ENCODE results near the gene LDB3. TPM values are rescaled to one million over a fixed set of nuclear protein-coding genes. Genes with fewer than 3 reads are reported as not detected.

LDB3 gene
- total RNA-seq, 1 donor from 2014 or later = 1,375 TPM

DNA sequence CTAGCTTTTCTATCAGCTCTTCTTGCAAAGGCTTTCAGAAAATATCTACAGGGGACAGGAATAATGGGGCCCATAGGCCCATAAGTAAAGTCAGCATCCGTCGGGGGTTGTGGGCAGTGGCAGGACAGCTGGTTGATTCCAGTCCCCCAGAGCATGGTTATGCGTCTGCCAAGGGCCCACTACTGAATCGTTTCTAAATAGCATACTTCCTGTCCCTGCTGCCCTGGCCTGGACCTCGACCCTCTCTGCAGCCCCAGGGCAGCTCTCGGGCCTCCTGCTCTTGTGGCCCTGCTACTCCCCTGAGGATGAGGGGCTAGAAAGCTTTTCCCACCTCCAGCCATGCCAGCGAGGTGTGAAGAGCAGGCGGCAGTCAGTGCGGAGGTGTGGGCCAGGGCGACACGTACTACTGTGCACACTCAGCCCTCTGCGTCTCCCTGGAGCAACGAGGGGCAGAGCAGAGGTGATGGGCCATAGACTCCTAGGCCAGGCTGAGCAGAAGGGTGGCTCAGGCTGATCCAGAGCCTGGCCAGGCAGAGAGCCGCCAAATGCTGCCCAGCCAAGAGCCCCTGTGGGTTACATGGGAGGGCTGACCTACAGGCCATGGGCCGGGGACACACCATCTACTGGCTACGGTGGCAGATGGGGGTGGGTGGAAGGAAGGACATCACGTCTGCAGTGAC is 18.7 kb upstream of the LDB3 start:
- ATAC-seq (ENCODE audit: poor library complexity) = peak; percentile 1
- intact Hi-C loops (cut with DNase I) = no loop called here
- no peak for DNase-seq

DNA sequence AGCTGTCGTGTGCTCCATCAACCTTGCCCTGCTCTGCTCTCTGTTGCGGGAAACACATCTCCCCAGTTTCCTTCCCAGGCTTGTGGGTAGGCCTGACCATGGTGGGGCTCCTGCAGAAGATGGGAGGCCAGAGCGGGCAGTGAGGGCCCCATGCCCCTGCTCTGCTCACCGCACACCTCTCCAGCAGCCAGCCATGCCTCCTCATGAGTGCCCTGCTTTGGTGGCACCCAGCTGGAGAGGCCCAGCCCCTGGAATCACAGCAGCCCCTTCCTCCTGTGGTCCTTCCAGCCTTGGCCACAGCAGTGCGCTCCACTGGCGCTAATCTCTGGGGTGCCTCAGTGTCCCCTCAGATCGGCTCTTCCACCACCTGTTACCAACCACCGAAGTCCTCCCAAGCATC is 18.2 kb upstream of the LDB3 start:
- intact Hi-C loops (cut with DNase I) = no loop called here
- DNase-seq = no peak
- no peak for ATAC-seq (ENCODE audit: poor library complexity)

DNA sequence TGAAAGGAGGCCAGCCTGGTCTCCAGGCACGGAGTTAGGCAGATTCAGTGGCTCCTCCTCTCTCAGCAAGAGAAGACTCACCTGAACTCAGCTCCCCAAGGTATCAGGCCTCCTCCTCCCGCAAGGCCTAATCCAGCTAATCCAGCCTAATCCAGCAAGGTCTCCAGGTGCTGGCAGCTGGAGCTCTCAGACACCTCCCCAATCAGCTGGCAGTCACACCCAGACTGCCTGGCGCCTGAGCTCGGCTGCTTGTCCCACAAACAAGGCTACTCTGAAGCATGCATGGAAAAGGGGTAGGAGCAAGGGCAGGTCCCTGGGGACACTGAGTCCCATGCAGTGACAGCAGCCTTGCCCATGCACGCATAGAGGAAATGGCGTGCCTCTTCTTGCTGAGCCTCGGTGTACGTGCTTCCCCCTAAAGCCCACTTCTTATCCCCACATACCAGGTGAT is 17.3 kb upstream of the LDB3 start:
- DNase-seq = peak; percentile 50
- intact Hi-C loops (cut with DNase I) = no loop called here
- peak; percentile 24 for ATAC-seq (ENCODE audit: poor library complexity)

- intact Hi-C loops (cut with DNase I) = no loop called here
- DNase-seq (no peak), ATAC-seq (ENCODE audit: poor library complexity) (no peak)
These were observed 16.5 kb upstream of the LDB3 start for GRCh38 chr10:86651631-86652331.

DNA sequence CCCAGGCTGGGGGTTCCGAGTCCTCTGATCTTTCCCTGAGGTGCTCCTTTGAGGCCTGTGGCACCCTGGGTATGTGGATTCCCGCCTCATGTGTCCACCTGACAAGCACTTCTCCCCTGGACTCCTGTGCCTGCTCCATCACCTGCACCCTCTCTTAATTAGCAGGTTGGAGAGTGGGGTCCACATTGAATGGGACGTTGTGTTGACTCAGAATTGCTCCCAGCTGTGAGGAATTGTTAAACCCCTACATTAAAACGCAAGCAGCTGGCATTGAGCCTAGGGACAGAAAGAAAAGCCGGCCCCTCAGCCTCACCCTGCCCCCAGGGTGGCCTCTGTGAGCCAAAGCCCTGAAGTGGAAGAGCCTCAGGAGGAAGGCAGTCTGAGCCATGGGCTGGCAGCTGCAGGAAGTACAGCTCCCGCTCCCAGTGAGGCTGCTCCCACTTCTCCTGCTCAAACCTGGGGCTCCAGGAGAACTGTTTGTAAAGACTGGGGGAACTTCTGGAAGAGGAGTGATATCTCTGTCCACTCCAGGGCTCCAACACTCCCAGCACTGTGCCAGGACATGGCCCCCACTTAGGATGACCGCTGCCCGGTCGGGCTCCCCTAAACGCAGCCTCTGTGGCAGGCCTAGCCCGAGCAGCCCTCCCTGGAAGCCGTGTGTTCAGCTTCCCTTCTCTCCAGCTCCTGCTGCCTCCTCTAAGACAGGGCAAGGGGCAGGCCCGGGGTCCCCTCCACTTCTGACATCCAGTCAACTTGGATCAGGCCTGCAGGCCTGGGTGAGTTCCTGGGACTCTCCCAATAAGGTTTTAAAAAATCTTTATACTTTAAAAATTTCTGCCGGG is 15.7 kb upstream of the LDB3 start:
- no peak for DNase-seq
- intact Hi-C loops (cut with DNase I) = no loop called here

DNA sequence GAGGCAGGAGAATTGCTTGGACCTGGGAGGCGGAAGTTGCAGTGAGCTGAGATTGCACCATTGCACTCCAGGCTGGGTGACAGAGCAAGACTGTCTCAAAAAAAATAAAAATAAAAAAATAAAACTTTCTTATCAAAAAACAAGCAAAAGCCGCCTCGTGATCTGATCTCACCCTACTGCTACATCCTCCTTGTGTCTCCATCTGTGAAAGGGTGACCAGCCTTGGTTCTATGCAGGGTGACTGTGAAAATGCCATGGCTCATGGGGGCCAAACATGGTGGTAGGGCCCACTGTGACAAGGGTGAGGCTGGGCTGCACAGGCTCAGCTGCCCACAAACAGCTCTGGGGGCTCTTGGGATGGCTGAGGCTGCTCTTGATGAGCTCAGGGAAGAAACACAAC is 14.9 kb upstream of the LDB3 start:
- no peak for ATAC-seq (ENCODE audit: poor library complexity)
- intact Hi-C loops (cut with DNase I) = no loop called here
- no peak for DNase-seq

More for the DNA sequence above, 15.7 kb upstream of the LDB3 start:
- ATAC-seq (ENCODE audit: poor library complexity) = no peak

- ATAC-seq (ENCODE audit: poor library complexity) (no peak), DNase-seq (no peak)
- intact Hi-C loops (cut with DNase I) = no loop called here
These were observed 14.3 kb upstream of the LDB3 start for GRCh38 chr10:86653987-86654386.

GRCh38 chr10:86654411-86655172 is 13.7 kb upstream of the LDB3 start, which contains the start of gene OPN4:
TSS of gene OPN4 (plus strand) at chr10:86654547. CDS start at chr10:86654784, 237 bp downstream.
- ATAC-seq (ENCODE audit: poor library complexity) (no peak), DNase-seq (no peak)
- intact Hi-C loops (cut with DNase I) = no loop called here

DNA sequence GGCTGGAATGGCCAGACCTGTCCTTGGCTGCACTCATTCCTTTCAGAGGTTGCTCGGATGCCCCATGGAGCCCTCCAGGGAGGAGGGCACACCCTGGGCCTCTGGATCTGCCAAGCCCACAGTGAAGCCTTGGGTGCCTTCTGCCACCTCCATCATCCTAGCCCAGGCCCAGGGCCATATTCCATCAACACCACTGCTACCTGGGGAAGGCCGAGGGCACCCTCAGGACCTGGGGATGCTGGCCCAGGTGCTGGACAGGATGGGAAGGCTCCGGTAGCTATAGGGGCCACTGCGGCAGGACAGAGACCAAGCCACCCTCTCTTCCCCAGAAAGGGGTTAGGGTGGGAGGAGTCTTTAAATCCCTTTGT is 13.2 kb upstream of the LDB3 start:
- intact Hi-C loops (cut with DNase I) = no loop called here
- ATAC-seq (ENCODE audit: poor library complexity) (no peak), DNase-seq (no peak)

- intact Hi-C loops (cut with DNase I) = no loop called here
- no peak for ATAC-seq (ENCODE audit: poor library complexity)
- no peak for DNase-seq
These were observed 12.7 kb upstream of the LDB3 start for GRCh38 chr10:86655596-86655995.

DNA sequence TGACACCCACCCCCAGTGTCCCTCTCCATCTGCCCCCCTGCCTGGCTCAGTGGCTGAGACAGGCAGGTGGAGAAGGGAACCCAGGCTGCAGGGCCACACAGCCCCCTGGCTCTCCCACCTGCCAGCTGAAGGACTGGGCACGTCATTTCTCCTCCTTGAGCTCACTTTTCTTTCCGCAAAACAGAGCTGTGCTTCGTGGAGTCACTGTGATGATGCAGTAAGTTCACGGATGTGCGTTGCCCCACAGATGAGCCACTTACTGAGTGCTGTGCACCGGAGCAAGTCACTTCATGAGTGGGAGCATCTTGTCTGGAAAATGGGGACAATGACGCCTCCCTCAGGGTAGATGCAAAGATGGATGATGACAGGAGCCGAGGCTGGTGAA is 11.3 kb upstream of the LDB3 start:
- intact Hi-C loops (cut with DNase I) = no loop called here
- ATAC-seq (ENCODE audit: poor library complexity) = no peak
- DNase-seq = no peak

DNA sequence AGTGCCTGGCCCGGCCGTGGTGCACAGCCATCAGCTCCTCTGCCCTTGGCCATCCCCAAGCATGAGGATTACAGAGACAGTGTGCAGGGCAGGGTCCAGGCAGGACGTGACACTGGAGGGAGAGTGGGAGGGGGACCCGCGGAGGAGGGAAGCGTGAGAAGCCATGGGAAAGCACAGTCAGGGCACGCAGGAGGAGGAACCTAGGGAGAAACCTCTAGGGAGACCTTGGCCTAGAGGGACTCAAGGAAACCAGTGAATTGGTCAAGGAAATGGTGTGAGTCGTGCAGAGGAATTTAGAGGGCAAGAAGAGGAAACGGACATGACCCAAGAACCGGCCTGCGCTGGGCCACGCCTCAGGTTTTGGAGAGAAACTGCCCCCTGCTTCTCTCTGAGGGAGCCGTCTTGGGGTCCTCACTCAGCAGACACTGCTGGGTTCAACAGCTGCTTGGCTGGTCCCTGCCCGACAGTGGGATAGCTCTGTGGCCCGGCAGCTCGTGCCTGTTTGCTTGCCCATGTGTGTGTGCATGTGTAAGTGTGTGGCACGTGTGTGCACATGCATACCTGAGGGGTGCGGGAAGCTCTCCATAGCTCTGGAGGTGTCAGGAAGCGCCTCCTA is 10.8 kb upstream of the LDB3 start:
- DNase-seq (no peak), ATAC-seq (ENCODE audit: poor library complexity) (no peak)
- intact Hi-C loops (cut with DNase I) = no loop called here

DNA sequence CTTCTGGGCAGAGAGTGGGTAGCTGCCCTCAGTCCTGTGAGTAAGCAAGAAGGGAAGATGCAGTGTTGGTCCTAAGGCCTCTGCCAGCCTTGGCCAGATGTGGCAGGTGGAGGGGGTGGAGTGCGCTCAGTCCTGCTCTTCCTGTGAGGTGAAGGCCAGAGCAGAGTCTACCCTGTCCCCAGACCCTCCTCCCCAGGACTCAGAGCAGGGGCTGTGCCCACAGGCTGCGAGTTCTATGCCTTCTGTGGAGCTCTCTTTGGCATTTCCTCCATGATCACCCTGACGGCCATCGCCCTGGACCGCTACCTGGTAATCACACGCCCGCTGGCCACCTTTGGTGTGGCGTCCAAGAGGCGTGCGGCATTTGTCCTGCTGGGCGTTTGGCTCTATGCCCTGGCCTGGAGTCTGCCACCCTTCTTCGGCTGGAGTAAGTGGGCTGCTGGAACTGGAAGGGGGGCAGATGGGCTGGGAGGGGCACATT is 10.0 kb upstream of the LDB3 start:
- intact Hi-C loops (cut with DNase I) = no loop called here
- DNase-seq (no peak), ATAC-seq (ENCODE audit: poor library complexity) (no peak)

GRCh38 chr10:86658751-86659150 is 9.6 kb upstream of the LDB3 start:
- DNase-seq = no peak
- ATAC-seq (ENCODE audit: poor library complexity) = no peak
- intact Hi-C loops (cut with DNase I) = no loop called here

- DNase-seq (no peak), ATAC-seq (ENCODE audit: poor library complexity) (no peak)
- intact Hi-C loops (cut with DNase I) = no loop called here
These were observed 9.1 kb upstream of the LDB3 start for GRCh38 chr10:86659161-86659691.

GRCh38 chr10:86659721-86660453 is 8.4 kb upstream of the LDB3 start:
- intact Hi-C loops (cut with DNase I) = no loop called here
- no peak for ATAC-seq (ENCODE audit: poor library complexity)

DNA sequence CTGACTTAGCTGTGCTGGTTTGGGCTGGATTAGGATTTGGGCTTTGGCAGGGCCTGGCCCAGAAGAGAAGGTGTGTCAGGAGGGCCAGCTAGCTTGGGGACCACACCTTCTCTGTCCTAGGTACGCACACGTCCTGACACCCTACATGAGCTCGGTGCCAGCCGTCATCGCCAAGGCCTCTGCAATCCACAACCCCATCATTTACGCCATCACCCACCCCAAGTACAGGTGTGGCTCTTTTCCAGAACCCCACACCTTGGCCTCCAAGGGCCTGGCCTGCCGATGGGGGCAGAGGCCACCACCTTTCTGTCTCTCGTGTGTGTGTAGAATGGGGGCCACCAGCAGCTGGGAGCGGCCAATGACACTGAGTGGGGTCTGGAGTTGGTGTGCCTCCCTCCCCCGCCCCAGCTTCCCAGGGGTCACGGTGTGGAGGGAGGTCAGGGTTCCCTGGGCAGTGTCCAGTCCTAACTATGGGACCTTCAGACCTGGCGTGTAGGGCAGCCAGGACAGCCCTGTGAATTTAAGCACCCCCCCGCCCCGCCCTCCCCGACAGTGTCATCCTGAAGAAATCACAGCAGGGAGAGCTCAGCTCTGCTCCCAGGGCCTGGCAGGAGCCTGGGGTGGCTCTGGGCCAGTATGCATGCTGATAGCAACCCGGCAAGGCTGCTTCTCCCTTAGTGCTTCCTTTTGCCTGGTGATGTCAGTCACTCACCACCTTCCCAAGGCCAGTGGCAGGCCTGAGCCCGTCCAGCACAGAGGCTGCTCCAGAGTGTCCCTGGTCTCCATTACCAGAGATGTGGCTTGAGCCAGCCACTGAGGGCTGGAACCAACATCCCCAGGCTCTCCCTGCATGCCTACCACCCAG is 6.9 kb upstream of the LDB3 start:
- peak; percentile 36 for ATAC-seq (ENCODE audit: poor library complexity)
- intact Hi-C loops (cut with DNase I) = no loop called here
- peak; percentile 90 for DNase-seq

More at GRCh38 chr10:86659721-86660453, 8.4 kb upstream of the LDB3 start:
- DNase-seq = peak; percentile 40

Data from Right ventricle myocardium superior (tissue), 1 donor.